Measurements from ENCODE around the gene NPRL2.

Gene NPRL2

GRCh38 chr3:50322386-50323091 lies 28.0 kb downstream of the NPRL2 start, which contains the start of gene HYAL2:
TSS of gene HYAL2 (minus strand) at chr3:50322745. CDS start at chr3:50320489, 2,256 bp downstream.
- Histone ChIP-seq H2BK12ac (ENCODE audit: low read length in 2 of 2) (peak within 1 kb of the TSS in 1 of 2 experiments; percentile 86), H3K14ac (ENCODE audit: low read length in 2 of 2) (no peak within 1 kb of the TSS), H3K4ac (ENCODE audit: low read depth in 1 of 2, low read length in 2 of 2) (peak within 1 kb of the TSS; percentile 69 to 75), H4K8ac (ENCODE audit: low read length) (peak within 1 kb of the TSS; percentile 85), H3K23ac (ENCODE audit: low read length in 2 of 2) (no peak within 1 kb of the TSS), H3K9ac (ENCODE audit: low read length) (peak within 1 kb of the TSS; percentile 99), H3K18ac (ENCODE audit: low read depth in 1 of 2, low read length in 2 of 2) (peak within 1 kb of the TSS; percentile 96 to 99), H2BK5ac (ENCODE audit: low read depth, low read length, poor library complexity, severe bottlenecking) (peak within 1 kb of the TSS; percentile 98), H2AFZ (ENCODE audit: low read depth, low read length) (peak within 1 kb of the TSS; percentile 87), H2AK5ac (ENCODE audit: low read length, severe bottlenecking) (peak within 1 kb of the TSS; percentile 50), H3K4me3 (ENCODE audit: insufficient read depth in 1 of 2, low read depth in 1 of 2, low read length in 2 of 2) (peak within 1 kb of the TSS; percentile 78 to 88), H4K91ac (ENCODE audit: low read length) (peak within 1 kb of the TSS; percentile 83), H3K36me3 (ENCODE audit: control insufficient read depth in 1 of 2, insufficient read depth in 2 of 2, low read depth in 1 of 2, low read length in 2 of 2) (peaks cover 41 to 50% of the 10 kb centered on the region in 2 experiments), H3K79me1 (replicated peaks; ENCODE audit: low read length, poor library complexity, severe bottlenecking) (peaks cover 36% of the 10 kb centered on the region), H3K4me2 (ENCODE audit: low read length, poor library complexity, severe bottlenecking) (peak within 1 kb of the TSS; percentile 77), H3K27me3 (ENCODE audit: control insufficient read depth in 1 of 2, insufficient read depth in 1 of 2, low read length in 2 of 2) (no peaks in the 10 kb centered on the region), H2BK15ac (ENCODE audit: low read depth, poor library complexity, severe bottlenecking) (peak within 1 kb of the TSS; percentile 18), H2BK120ac (ENCODE audit: low read depth, low read length) (peak within 1 kb of the TSS; percentile 100), H3K9me3 (ENCODE audit: control insufficient read depth, low read length) (no peaks in the 10 kb centered on the region), H3K4me1 (ENCODE audit: control insufficient read depth, insufficient read depth, low read depth, low read length) (peaks cover 49% of the 10 kb centered on the region), H3K27ac (ENCODE audit: low read length, poor library complexity, severe bottlenecking) (peak within 1 kb of the TSS; percentile 93)
- no peak for DNase-seq
- 27% methylated on average over 29 of the region's 31 CpGs for WGBS

- H2BK12ac ChIP-seq (ENCODE audit: low read length in 2 of 2): peak overlapping the region in 1 of 2 experiments; percentile 61
- H3K9me3 ChIP-seq (ENCODE audit: control insufficient read depth, low read length): no peaks in the 10 kb centered on the region
- no peak for DNase-seq
- H3K36me3 ChIP-seq (ENCODE audit: control insufficient read depth in 1 of 2, insufficient read depth in 2 of 2, low read depth in 1 of 2, low read length in 2 of 2): peaks cover 46 to 55% of the 10 kb centered on the region in 2 experiments
- H3K27me3 ChIP-seq (ENCODE audit: control insufficient read depth in 1 of 2, insufficient read depth in 1 of 2, low read length in 2 of 2): no peaks in the 10 kb centered on the region
- no peak overlapping the region for H3K14ac ChIP-seq (ENCODE audit: low read length in 2 of 2)
- no peak overlapping the region for H3K27ac ChIP-seq (ENCODE audit: low read length, poor library complexity, severe bottlenecking)
- peak overlapping the region; percentile 87 for H2AFZ ChIP-seq (ENCODE audit: low read depth, low read length)
- H3K4me1 ChIP-seq (ENCODE audit: control insufficient read depth, insufficient read depth, low read depth, low read length): peaks cover 50% of the 10 kb centered on the region
- peak overlapping the region; percentile 77 for H3K4me2 ChIP-seq (ENCODE audit: low read length, poor library complexity, severe bottlenecking)
- H4K8ac ChIP-seq (ENCODE audit: low read length): peak overlapping the region; percentile 77
- peak overlapping the region; percentile 78 to 88 for H3K4me3 ChIP-seq (ENCODE audit: insufficient read depth in 1 of 2, low read depth in 1 of 2, low read length in 2 of 2)
- peaks cover 36% of the 10 kb centered on the region for H3K79me1 ChIP-seq (replicated peaks; ENCODE audit: low read length, poor library complexity, severe bottlenecking)
- peak overlapping the region; percentile 99 for H3K9ac ChIP-seq (ENCODE audit: low read length)
- WGBS: 9% methylated on average over 14 of the region's 14 CpGs
- H2BK15ac ChIP-seq (ENCODE audit: low read depth, poor library complexity, severe bottlenecking): no peak overlapping the region
- H3K4ac ChIP-seq (ENCODE audit: low read depth in 1 of 2, low read length in 2 of 2): peak overlapping the region; percentile 69 to 75
- H2BK5ac ChIP-seq (ENCODE audit: low read depth, low read length, poor library complexity, severe bottlenecking): no peak overlapping the region
- H2BK120ac ChIP-seq (ENCODE audit: low read depth, low read length): peak overlapping the region; percentile 66
- peak overlapping the region; percentile 83 for H4K91ac ChIP-seq (ENCODE audit: low read length)
- no peak overlapping the region for H3K23ac ChIP-seq (ENCODE audit: low read length in 2 of 2)
- H2AK5ac ChIP-seq (ENCODE audit: low read length, severe bottlenecking): peak overlapping the region; percentile 50
- H3K18ac ChIP-seq (ENCODE audit: low read depth in 1 of 2, low read length in 2 of 2): peak overlapping the region; percentile 60 to 71
Observed at GRCh38 chr3:50322115-50322385, 28.5 kb downstream of the NPRL2 start.

- Histone ChIP-seq H2BK5ac (ENCODE audit: low read depth, low read length, poor library complexity, severe bottlenecking) (peak overlapping the region; percentile 98), H3K79me1 (replicated peaks; ENCODE audit: low read length, poor library complexity, severe bottlenecking) (peaks cover 36% of the 10 kb centered on the region), H3K14ac (ENCODE audit: low read length in 2 of 2) (peak overlapping the region in 1 of 2 experiments; percentile 84), H2AFZ (ENCODE audit: low read depth, low read length) (peak overlapping the region; percentile 87), H3K23ac (ENCODE audit: low read length in 2 of 2) (no peak overlapping the region), H3K36me3 (ENCODE audit: control insufficient read depth in 1 of 2, insufficient read depth in 2 of 2, low read depth in 1 of 2, low read length in 2 of 2) (peaks cover 51 to 57% of the 10 kb centered on the region in 2 experiments), H2BK12ac (ENCODE audit: low read length in 2 of 2) (peak overlapping the region; percentile 85 to 93), H2AK5ac (ENCODE audit: low read length, severe bottlenecking) (no peak overlapping the region), H4K8ac (ENCODE audit: low read length) (peak overlapping the region; percentile 85), H3K27me3 (ENCODE audit: control insufficient read depth in 1 of 2, insufficient read depth in 1 of 2, low read length in 2 of 2) (no peaks in the 10 kb centered on the region), H3K9ac (ENCODE audit: low read length) (peak overlapping the region; percentile 99), H4K91ac (ENCODE audit: low read length) (peak overlapping the region; percentile 98), H3K4me2 (ENCODE audit: low read length, poor library complexity, severe bottlenecking) (peak overlapping the region; percentile 77), H3K27ac (ENCODE audit: low read length, poor library complexity, severe bottlenecking) (peak overlapping the region; percentile 93), H3K4me3 (ENCODE audit: insufficient read depth in 1 of 2, low read depth in 1 of 2, low read length in 2 of 2) (peak overlapping the region; percentile 78 to 88), H3K4me1 (ENCODE audit: control insufficient read depth, insufficient read depth, low read depth, low read length) (peaks cover 53% of the 10 kb centered on the region), H3K18ac (ENCODE audit: low read depth in 1 of 2, low read length in 2 of 2) (peak overlapping the region; percentile 96 to 99), H2BK120ac (ENCODE audit: low read depth, low read length) (peak overlapping the region; percentile 100), H3K4ac (ENCODE audit: low read depth in 1 of 2, low read length in 2 of 2) (peak overlapping the region; percentile 69 to 90), H3K9me3 (ENCODE audit: control insufficient read depth, low read length) (no peaks in the 10 kb centered on the region), H2BK15ac (ENCODE audit: low read depth, poor library complexity, severe bottlenecking) (peak overlapping the region; percentile 97)
- 1% methylated on average over 59 of the region's 59 CpGs for WGBS
- DNase-seq: peak; percentile 90
Observed at GRCh38 chr3:50321336-50322114, 29.1 kb downstream of the NPRL2 start.

GRCh38 chr3:50320853-50321335 lies 29.7 kb downstream of the NPRL2 start:
- Histone ChIP-seq H3K27ac (ENCODE audit: low read length, poor library complexity, severe bottlenecking) (peak overlapping the region; percentile 85), H3K9ac (ENCODE audit: low read length) (peak overlapping the region; percentile 99), H3K4me2 (ENCODE audit: low read length, poor library complexity, severe bottlenecking) (peak overlapping the region; percentile 60), H3K4me1 (ENCODE audit: control insufficient read depth, insufficient read depth, low read depth, low read length) (peaks cover 57% of the 10 kb centered on the region), H3K18ac (ENCODE audit: low read depth in 1 of 2, low read length in 2 of 2) (peak overlapping the region; percentile 92 to 99), H2BK12ac (ENCODE audit: low read length in 2 of 2) (peak overlapping the region in 1 of 2 experiments; percentile 81), H3K4ac (ENCODE audit: low read depth in 1 of 2, low read length in 2 of 2) (peak overlapping the region; percentile 55 to 75), H3K36me3 (ENCODE audit: control insufficient read depth in 1 of 2, insufficient read depth in 2 of 2, low read depth in 1 of 2, low read length in 2 of 2) (peaks cover 51 to 57% of the 10 kb centered on the region in 2 experiments), H4K91ac (ENCODE audit: low read length) (peak overlapping the region; percentile 64), H3K4me3 (ENCODE audit: insufficient read depth in 1 of 2, low read depth in 1 of 2, low read length in 2 of 2) (peak overlapping the region; percentile 78 to 88), H3K9me3 (ENCODE audit: control insufficient read depth, low read length) (no peaks in the 10 kb centered on the region), H3K23ac (ENCODE audit: low read length in 2 of 2) (no peak overlapping the region), H2AK5ac (ENCODE audit: low read length, severe bottlenecking) (peak overlapping the region; percentile 37), H4K8ac (ENCODE audit: low read length) (peak overlapping the region; percentile 85), H3K27me3 (ENCODE audit: control insufficient read depth in 1 of 2, insufficient read depth in 1 of 2, low read length in 2 of 2) (no peaks in the 10 kb centered on the region), H2BK5ac (ENCODE audit: low read depth, low read length, poor library complexity, severe bottlenecking) (peak overlapping the region; percentile 76), H3K79me1 (replicated peaks; ENCODE audit: low read length, poor library complexity, severe bottlenecking) (peaks cover 37% of the 10 kb centered on the region), H2AFZ (ENCODE audit: low read depth, low read length) (peak overlapping the region; percentile 81), H3K14ac (ENCODE audit: low read length in 2 of 2) (peak overlapping the region in 1 of 2 experiments; percentile 87), H2BK120ac (ENCODE audit: low read depth, low read length) (peak overlapping the region; percentile 100), H2BK15ac (ENCODE audit: low read depth, poor library complexity, severe bottlenecking) (peak overlapping the region; percentile 70)
- WGBS: 0% methylated on average over 32 of the region's 45 CpGs
- DNase-seq: peak; percentile 77
